Lower lobe of right lung (tissue), 2 donors: ENCODE data around the gene USP31. TPM values are rescaled to one million over a fixed set of nuclear protein-coding genes. Genes with fewer than 3 reads are reported as not detected.
A peak's percentile ranks its signal among the peaks of the same experiment; 100 is the strongest.

Experiments used
- ATAC-seq, 2 donors: fragments of 200-7000 bp; cut with Tn5 transposase; one replicate each; pipeline ENCODE4 v1.9.1; 2020 to 2022; ENCODE audit warnings: mild to moderate bottlenecking in 2 of 2, moderate library complexity in 2 of 2
- DNase-seq: peaks from one replicate; pipeline ENCODE4 v3.0.0-alpha.2; 2020
- H3K27ac ChIP-seq: fragments of 200-600 bp; one replicate; pipeline ENCODE4 v1.8.0; 2022
- H3K27me3 ChIP-seq: fragments of 200-600 bp; one replicate; pipeline ENCODE4 v1.8.0; 2022; ENCODE audit warnings: low read depth
- H3K36me3 ChIP-seq: fragments of 200-600 bp; one replicate; pipeline ENCODE4 v1.8.0; 2022; ENCODE audit warnings: mild to moderate bottlenecking
- H3K4me1 ChIP-seq: fragments of 200-600 bp; one replicate; pipeline ENCODE4 v1.8.0; 2022
- H3K4me3 ChIP-seq: fragments of 200-600 bp; one replicate; pipeline ENCODE4 v1.8.0; 2022; ENCODE audit warnings: mild to moderate bottlenecking
- H3K9me3 ChIP-seq: fragments of 200-600 bp; one replicate; pipeline ENCODE4 v1.8.0; 2022
- CTCF ChIP-seq: fragments of 200-600 bp; IDR thresholded peaks from one replicate; pipeline ENCODE4 v1.8.0; 2022; ENCODE audit warnings: antibody characterized with exemption, mild to moderate bottlenecking
- intact Hi-C: fragments of 100-400 bp; cut with DNase I; formaldehyde crosslinking; loops from one replicate; pipeline ENCODE4 v1.11.0; 2022
- total RNA-seq: library from RNA; stranded (reverse); fragmentation: NEBNext Ultra II Directional; extraction: Animal tissue kit (Norgen Biotek cat#: 25700); gene quantifications from one replicate; pipeline ENCODE4 v1.2.1, GENCODE V29; 2021
- donor health status: DM: no; HTN: yes; CAD: no; lungs with severe emphysema.

USP31 gene
- total RNA-seq, 1 donor from 2014 or later = 13.1 TPM

GRCh38 chr16:23092801-23093117, 56.5 kb downstream of the USP31 start:
- no peaks in the 10 kb centered on the region for H3K4me1 ChIP-seq
- H3K9me3 ChIP-seq = no peaks in the 10 kb centered on the region
- TF ChIP-seq CTCF = no peak
- peaks cover 30% of the 10 kb centered on the region for H3K36me3 ChIP-seq
- no peak overlapping the region for H3K27ac ChIP-seq
- no peak overlapping the region for H3K4me3 ChIP-seq
- no peak for ATAC-seq
- no peak for DNase-seq
- intact Hi-C loops = no loop called here
- H3K27me3 ChIP-seq = no peaks in the 10 kb centered on the region

- no peak for DNase-seq
- Histone ChIP-seq H3K9me3 (no peaks in the 10 kb centered on the region), H3K36me3 (peaks cover 35% of the 10 kb centered on the region), H3K4me3 (no peak overlapping the region), H3K27me3 (no peaks in the 10 kb centered on the region), H3K27ac (no peak overlapping the region), H3K4me1 (no peaks in the 10 kb centered on the region)
- intact Hi-C loops = no loop called here
- no peak for TF ChIP-seq CTCF
- ATAC-seq = no peak
Observed at GRCh38 chr16:23092072-23092800, 57.0 kb downstream of the USP31 start.

GRCh38 chr16:23089111-23089510, 60.1 kb downstream of the USP31 start:
- Histone ChIP-seq H3K27ac (no peak overlapping the region), H3K36me3 (peaks cover 41% of the 10 kb centered on the region), H3K27me3 (no peaks in the 10 kb centered on the region), H3K9me3 (no peaks in the 10 kb centered on the region), H3K4me1 (no peaks in the 10 kb centered on the region), H3K4me3 (no peak overlapping the region)
- DNase-seq = no peak
- ATAC-seq = no peak
- no peak for TF ChIP-seq CTCF
- intact Hi-C loops = no loop called here

- Histone ChIP-seq H3K4me3 (no peak overlapping the region), H3K27ac (no peak overlapping the region), H3K9me3 (no peaks in the 10 kb centered on the region), H3K4me1 (no peaks in the 10 kb centered on the region), H3K27me3 (no peaks in the 10 kb centered on the region), H3K36me3 (peaks cover 39% of the 10 kb centered on the region)
- DNase-seq = no peak
- ATAC-seq = peak in 1 of 2 donors; percentile 59
- no peak for TF ChIP-seq CTCF
- intact Hi-C loops = no loop called here
Observed at GRCh38 chr16:23088018-23088417, 61.2 kb downstream of the USP31 start.

GRCh38 chr16:23085949-23086348, 63.3 kb downstream of the USP31 start:
- peaks cover 55% of the 10 kb centered on the region for H3K36me3 ChIP-seq

More at GRCh38 chr16:23085949-23086348, 63.3 kb downstream of the USP31 start:
- Histone ChIP-seq H3K4me1 (no peaks in the 10 kb centered on the region), H3K27ac (no peak overlapping the region), H3K9me3 (no peaks in the 10 kb centered on the region), H3K4me3 (no peak overlapping the region), H3K27me3 (no peaks in the 10 kb centered on the region)
- DNase-seq (no peak), ATAC-seq (no peak)
- intact Hi-C loops = no loop called here
- TF ChIP-seq CTCF = no peak
